Mesothelial cell of epicardium (in vitro differentiated cells): Measurements from ENCODE around the gene SLC9A9. TPM values are rescaled to one million over a fixed set of nuclear protein-coding genes. Genes with fewer than 3 reads are reported as not detected.

Experiments used
- DNase-seq, 2 experiments: peaks; one replicate each; pipeline ENCODE4 v3.0.0; 2021; ENCODE audit warnings: low spot score in 2 of 2; ENCODE audit not compliant: unreplicated experiment in 2 of 2
- H3K27ac Mint-ChIP-seq: 2 replicates; pipeline ENCODE4 v1.8.0; 2021; ENCODE audit warnings: mixed read lengths
- H3K27me3 Mint-ChIP-seq: 2 replicates; pipeline ENCODE4 v1.8.0; 2021; ENCODE audit warnings: low read depth, mixed read lengths
- H3K36me3 Mint-ChIP-seq: 2 replicates; pipeline ENCODE4 v1.8.0; 2021; ENCODE audit warnings: mixed read lengths
- H3K4me1 Mint-ChIP-seq: 2 replicates; pipeline ENCODE4 v1.8.0; 2021; ENCODE audit warnings: mixed read lengths
- H3K4me3 Mint-ChIP-seq: 2 replicates; pipeline ENCODE4 v1.8.0; 2021; ENCODE audit warnings: mild to moderate bottlenecking, moderate library complexity, mixed read lengths
- H3K9me3 Mint-ChIP-seq: 2 replicates; pipeline ENCODE4 v1.8.0; 2021; ENCODE audit warnings: mixed read lengths
- total RNA-seq: library from RNA; stranded (reverse); gene quantifications from 3 replicates; pipeline ENCODE4 v1.2.1, GENCODE V29; 2021
- TF ChIP-seq, protein P1 (sequence below): fragments of 200-600 bp; sonication (generic); IDR thresholded peaks from one replicate; pipeline ENCODE4 v1.5.0; 2021; ENCODE audit warnings: antibody characterized with exemption; ENCODE audit not compliant: unreplicated experiment

The SLC9A9 gene
- total RNA-seq, 1 donor from 2014 or later = 2.7 TPM

DNA sequence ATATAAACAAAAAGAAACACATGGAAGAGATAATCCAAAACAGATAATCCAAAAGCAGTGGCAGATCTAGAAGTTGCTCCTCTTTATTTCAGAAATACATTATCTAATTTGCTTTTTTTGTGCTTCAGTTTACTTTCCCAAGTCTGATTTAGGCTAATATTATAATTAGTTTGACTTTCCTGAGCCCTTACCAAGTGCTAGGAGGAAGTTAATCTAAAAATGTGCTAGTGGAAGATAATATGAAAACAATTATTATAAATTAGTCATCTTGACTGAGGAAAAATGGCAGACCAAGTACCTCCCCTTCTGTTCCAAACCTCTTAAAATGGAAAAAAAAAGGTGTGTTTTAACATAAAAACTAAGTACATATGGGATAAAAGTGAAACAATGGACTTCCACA is 17.5 kb downstream of the SLC9A9 start:
- DNase-seq = no peak
- H3K9me3 Mint-ChIP-seq = peaks cover 8% of the 10 kb centered on the region
- TF ChIP-seq, protein P1, sequence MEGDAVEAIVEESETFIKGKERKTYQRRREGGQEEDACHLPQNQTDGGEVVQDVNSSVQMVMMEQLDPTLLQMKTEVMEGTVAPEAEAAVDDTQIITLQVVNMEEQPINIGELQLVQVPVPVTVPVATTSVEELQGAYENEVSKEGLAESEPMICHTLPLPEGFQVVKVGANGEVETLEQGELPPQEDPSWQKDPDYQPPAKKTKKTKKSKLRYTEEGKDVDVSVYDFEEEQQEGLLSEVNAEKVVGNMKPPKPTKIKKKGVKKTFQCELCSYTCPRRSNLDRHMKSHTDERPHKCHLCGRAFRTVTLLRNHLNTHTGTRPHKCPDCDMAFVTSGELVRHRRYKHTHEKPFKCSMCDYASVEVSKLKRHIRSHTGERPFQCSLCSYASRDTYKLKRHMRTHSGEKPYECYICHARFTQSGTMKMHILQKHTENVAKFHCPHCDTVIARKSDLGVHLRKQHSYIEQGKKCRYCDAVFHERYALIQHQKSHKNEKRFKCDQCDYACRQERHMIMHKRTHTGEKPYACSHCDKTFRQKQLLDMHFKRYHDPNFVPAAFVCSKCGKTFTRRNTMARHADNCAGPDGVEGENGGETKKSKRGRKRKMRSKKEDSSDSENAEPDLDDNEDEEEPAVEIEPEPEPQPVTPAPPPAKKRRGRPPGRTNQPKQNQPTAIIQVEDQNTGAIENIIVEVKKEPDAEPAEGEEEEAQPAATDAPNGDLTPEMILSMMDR = no peak
- H3K36me3 Mint-ChIP-seq = no peaks in the 10 kb centered on the region
- H3K27ac Mint-ChIP-seq = peak overlapping the region; percentile 47
- peaks cover 3% of the 10 kb centered on the region for H3K27me3 Mint-ChIP-seq
- H3K4me1 Mint-ChIP-seq = peaks cover 20% of the 10 kb centered on the region
- no peak overlapping the region for H3K4me3 Mint-ChIP-seq

- no peak overlapping the region for H3K4me3 Mint-ChIP-seq
- DNase-seq = no peak
- no peaks in the 10 kb centered on the region for H3K36me3 Mint-ChIP-seq
- TF ChIP-seq, protein P1 = no peak
- peaks cover 16% of the 10 kb centered on the region for H3K4me1 Mint-ChIP-seq
- H3K9me3 Mint-ChIP-seq = peaks cover 8% of the 10 kb centered on the region
- H3K27ac Mint-ChIP-seq = no peak overlapping the region
- peaks cover 1% of the 10 kb centered on the region for H3K27me3 Mint-ChIP-seq
These were observed 18.2 kb downstream of the SLC9A9 start for GRCh38 chr3:143830063-143830462.

DNA sequence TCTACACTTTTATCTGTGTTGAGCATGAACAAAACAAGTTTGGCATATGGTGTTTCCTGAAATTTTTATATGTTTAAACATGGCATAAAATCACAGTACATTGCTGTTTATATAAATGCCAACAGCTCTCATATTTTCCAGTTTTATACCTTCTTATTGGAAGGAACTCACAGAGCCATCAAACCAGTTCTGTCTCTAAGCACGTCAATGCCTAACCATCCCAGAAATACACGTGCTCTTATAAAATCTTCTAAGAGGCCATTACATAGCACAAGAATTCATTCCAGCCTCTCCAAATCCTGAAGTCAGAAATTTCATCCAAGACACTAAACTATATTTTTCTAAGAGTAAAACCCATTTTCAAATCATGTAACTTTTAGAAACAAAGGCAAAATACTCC is 20.8 kb downstream of the SLC9A9 start:
- H3K36me3 Mint-ChIP-seq = no peaks in the 10 kb centered on the region

GRCh38 chr3:143826296-143826695 is 22.0 kb downstream of the SLC9A9 start:
- peaks cover 22% of the 10 kb centered on the region for H3K4me1 Mint-ChIP-seq
- TF ChIP-seq, protein P1 = no peak

More for the DNA sequence above, 20.8 kb downstream of the SLC9A9 start:
- H3K27ac Mint-ChIP-seq = no peak overlapping the region
- peaks cover 21% of the 10 kb centered on the region for H3K4me1 Mint-ChIP-seq
- TF ChIP-seq, protein P1 = no peak
- DNase-seq = no peak
- no peaks in the 10 kb centered on the region for H3K27me3 Mint-ChIP-seq
- peaks cover 8% of the 10 kb centered on the region for H3K9me3 Mint-ChIP-seq
- H3K4me3 Mint-ChIP-seq = no peak overlapping the region

DNA sequence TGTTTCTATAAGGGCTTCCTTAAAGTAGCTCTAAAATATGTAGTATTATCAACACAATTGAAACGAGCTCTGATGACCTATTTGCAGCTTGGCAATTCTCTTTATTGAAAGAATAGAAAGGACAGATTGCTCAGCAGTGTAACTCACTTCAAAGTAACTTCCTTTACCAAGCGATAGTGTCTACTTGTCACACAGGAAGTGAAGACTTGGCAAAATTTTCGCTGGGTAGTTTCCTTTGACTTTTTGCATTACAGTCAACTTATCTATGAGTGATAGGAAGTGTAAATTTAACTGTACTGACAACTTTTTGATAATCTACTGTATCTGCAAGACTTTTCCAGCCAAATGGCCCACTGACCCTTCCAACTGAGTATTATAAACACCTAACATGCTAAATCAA is 22.8 kb downstream of the SLC9A9 start:
- H3K4me1 Mint-ChIP-seq = peaks cover 15% of the 10 kb centered on the region
- H3K9me3 Mint-ChIP-seq = peaks cover 8% of the 10 kb centered on the region
- H3K36me3 Mint-ChIP-seq = no peaks in the 10 kb centered on the region
- no peak overlapping the region for H3K4me3 Mint-ChIP-seq
- no peaks in the 10 kb centered on the region for H3K27me3 Mint-ChIP-seq
- no peak for DNase-seq
- no peak overlapping the region for H3K27ac Mint-ChIP-seq
- TF ChIP-seq, protein P1 = no peak

More at GRCh38 chr3:143826296-143826695, 22.0 kb downstream of the SLC9A9 start:
- H3K36me3 Mint-ChIP-seq = no peaks in the 10 kb centered on the region
- no peak for DNase-seq
- no peaks in the 10 kb centered on the region for H3K27me3 Mint-ChIP-seq
- H3K4me3 Mint-ChIP-seq = no peak overlapping the region
- H3K9me3 Mint-ChIP-seq = peaks cover 8% of the 10 kb centered on the region
- H3K27ac Mint-ChIP-seq = no peak overlapping the region
